SU-DHL-6 (cell line): ENCODE results near the gene ORC4.

Experiments
- H2AFZ ChIP-seq: fragments of 200-600 bp; sonication (generic); 2 replicates; pipeline ENCODE4 v1.6.1; 2014; ENCODE audit warnings: low read depth, mild to moderate bottlenecking, moderate library complexity, mixed read lengths, antibody characterized with exemption, low read length; ENCODE audit not compliant: severe bottlenecking
- H3F3A ChIP-seq: fragments of 200-600 bp; shearing (Covaris generic); 2 replicates; pipeline ENCODE4 v1.6.0; 2016; ENCODE audit warnings: antibody characterized with exemption, mild to moderate bottlenecking; ENCODE audit not compliant: insufficient read depth
- H3K27ac ChIP-seq: fragments of 200-600 bp; sonication (generic); 2 replicates; pipeline ENCODE4 v1.5.1; 2016; ENCODE audit warnings: low read depth, mild to moderate bottlenecking, low read length, moderate library complexity, mixed read lengths
- H3K27me3 ChIP-seq: fragments of 200-600 bp; sonication (generic), shearing (Covaris generic); 2 replicates; pipeline ENCODE4 v1.6.0; 2014; ENCODE audit warnings: mild to moderate bottlenecking, low read length
- H3K36me3 ChIP-seq: fragments of 200-600 bp; sonication (generic); 2 replicates; pipeline ENCODE4 v1.6.1; 2014; ENCODE audit warnings: mild to moderate bottlenecking, low read length, mixed read lengths
- H3K4me2 ChIP-seq: fragments of 300-600, 200-600 bp; shearing (Covaris generic), sonication (generic); 2 replicates; pipeline ENCODE4 v1.6.0; 2014; ENCODE audit warnings: low read length, low read depth, mild to moderate bottlenecking; ENCODE audit not compliant: poor library complexity, severe bottlenecking
- H3K4me3 ChIP-seq: fragments of 200-600 bp; sonication (generic); 2 replicates; pipeline ENCODE4 v1.5.1; 2014; ENCODE audit warnings: antibody characterized with exemption, low read length, mild to moderate bottlenecking, mixed read lengths; ENCODE audit not compliant: insufficient read depth, poor library complexity, severe bottlenecking
- H3K79me2 ChIP-seq: fragments of 200-600 bp; sonication (generic); 2 replicates; pipeline ENCODE4 v1.6.1; 2014; ENCODE audit warnings: mild to moderate bottlenecking, low read length, moderate library complexity; ENCODE audit not compliant: insufficient read depth
- H3K9ac ChIP-seq: fragments of 200-600 bp; sonication (generic); 2 replicates; pipeline ENCODE4 v1.7.0; 2014; ENCODE audit warnings: mild to moderate bottlenecking, low read length
- H3K9me2 ChIP-seq: fragments of 200-600 bp; sonication (generic); replicated peaks from 2 replicates; pipeline ENCODE4 v1.6.1; 2014; ENCODE audit warnings: low read length; ENCODE audit not compliant: insufficient read depth
- H3K9me3 ChIP-seq: fragments of 200-600 bp; sonication (generic); 2 replicates; pipeline ENCODE4 v1.6.1; 2014; ENCODE audit warnings: low read length, mixed read lengths; ENCODE audit not compliant: insufficient read depth
- H4K20me1 ChIP-seq: fragments of 200-600 bp; sonication (generic); 2 replicates; pipeline ENCODE4 v1.6.1; 2014; ENCODE audit warnings: low read depth, mild to moderate bottlenecking, antibody characterized with exemption, low read length, moderate library complexity, mixed read lengths
- CTCF ChIP-seq: fragments of 200-600 bp; sonication (generic); IDR thresholded peaks from one replicate; pipeline ENCODE4 v1.5.1; 2017; ENCODE audit warnings: antibody characterized with exemption, mild to moderate bottlenecking, low read length, moderate library complexity; ENCODE audit not compliant: insufficient read depth, poor library complexity, severe bottlenecking
- EZH2phosphoT487 ChIP-seq: fragments of 200-600 bp; sonication (generic), shearing (Covaris generic); conservative IDR thresholded peaks from 2 replicates; pipeline ENCODE4 v1.6.1; 2018; ENCODE audit warnings: mild to moderate bottlenecking, antibody characterized with exemption, low read length, moderate library complexity, mixed read lengths

The ORC4 gene

GRCh38 chr2:148049284-148049683, 28.7 kb upstream of the ORC4 start:
- Histone ChIP-seq H3K9me2 (no peaks in the 10 kb centered on the region), H4K20me1 (no peaks in the 10 kb centered on the region), H3K9ac (no peak overlapping the region), H3K36me3 (no peaks in the 10 kb centered on the region), H3K9me3 (no peaks in the 10 kb centered on the region), H3K4me3 (no peak overlapping the region), H3K27me3 (no peaks in the 10 kb centered on the region), H3K27ac (no peak overlapping the region), H3F3A (no peaks in the 10 kb centered on the region), H2AFZ (no peak overlapping the region), H3K4me2 (no peak overlapping the region), H3K79me2 (no peaks in the 10 kb centered on the region)
- TF ChIP-seq CTCF, result no peak
- TF ChIP-seq EZH2phosphoT487, result no peak

- Histone ChIP-seq H3K9me3 (no peaks in the 10 kb centered on the region), H3K9ac (no peak overlapping the region), H3K27ac (no peak overlapping the region), H3K4me3 (no peak overlapping the region), H3K4me2 (no peak overlapping the region), H2AFZ (no peak overlapping the region), H3K36me3 (no peaks in the 10 kb centered on the region), H3F3A (no peaks in the 10 kb centered on the region), H3K79me2 (no peaks in the 10 kb centered on the region), H3K9me2 (no peaks in the 10 kb centered on the region), H3K27me3 (no peaks in the 10 kb centered on the region), H4K20me1 (no peaks in the 10 kb centered on the region)
- TF ChIP-seq CTCF (no peak), EZH2phosphoT487 (no peak)
Measured at GRCh38 chr2:148048475-148049221, 28.1 kb upstream of the ORC4 start.

- no peak overlapping the region for H3K4me2 ChIP-seq
- H3K79me2 ChIP-seq, result no peaks in the 10 kb centered on the region
- H3K9me3 ChIP-seq, result no peaks in the 10 kb centered on the region
- H3F3A ChIP-seq, result no peaks in the 10 kb centered on the region
- no peaks in the 10 kb centered on the region for H3K36me3 ChIP-seq
- H3K4me3 ChIP-seq, result no peak overlapping the region
- H2AFZ ChIP-seq, result no peak overlapping the region
- H3K9ac ChIP-seq, result no peak overlapping the region
- TF ChIP-seq CTCF (no peak), EZH2phosphoT487 (no peak)
- H3K9me2 ChIP-seq, result no peaks in the 10 kb centered on the region
- H3K27me3 ChIP-seq, result no peaks in the 10 kb centered on the region
- H4K20me1 ChIP-seq, result no peaks in the 10 kb centered on the region
- H3K27ac ChIP-seq, result no peak overlapping the region
Measured at GRCh38 chr2:148046802-148047201, 26.3 kb upstream of the ORC4 start.
